AG04449 (cell line): Measurements from ENCODE around the gene HMGN3.

ENCODE experiments used
- CTCF ChIA-PET: fragments of 350-600 bp; formaldehyde crosslinking; extraction: SDS; loops from one replicate; lab custom pipeline; 2021; ENCODE audit warnings: antibody characterized with exemption; lab: Yijun Ruan, JAX
- POLR2A ChIA-PET: fragments of 400-600, 350-600 bp; formaldehyde crosslinking; extraction: SDS; loops from one replicate; lab custom pipeline; 2020; ENCODE audit warnings: antibody characterized with exemption, inconsistent platforms; lab: Yijun Ruan, JAX
- DNase-seq: peaks from one replicate; pipeline ENCODE4 v3.0.0-alpha.2; 2010; ENCODE audit warnings: low read depth, low spot score
- H3K4me3 ChIP-seq: 2 replicates; pipeline ENCODE4 v1.5.1; 2011; ENCODE audit warnings: low read depth, mild to moderate bottlenecking, control low read depth, low read length
- TF ChIP-seq, protein P1 (sequence below): IDR thresholded peaks from one replicate; pipeline ENCODE4 v1.5.1; 2011; ENCODE audit warnings: mild to moderate bottlenecking, moderate library complexity, low read length, control low read depth, inconsistent platforms; ENCODE audit not compliant: insufficient read depth; ENCODE audit errors: missing control alignments

The HMGN3 gene

DNA sequence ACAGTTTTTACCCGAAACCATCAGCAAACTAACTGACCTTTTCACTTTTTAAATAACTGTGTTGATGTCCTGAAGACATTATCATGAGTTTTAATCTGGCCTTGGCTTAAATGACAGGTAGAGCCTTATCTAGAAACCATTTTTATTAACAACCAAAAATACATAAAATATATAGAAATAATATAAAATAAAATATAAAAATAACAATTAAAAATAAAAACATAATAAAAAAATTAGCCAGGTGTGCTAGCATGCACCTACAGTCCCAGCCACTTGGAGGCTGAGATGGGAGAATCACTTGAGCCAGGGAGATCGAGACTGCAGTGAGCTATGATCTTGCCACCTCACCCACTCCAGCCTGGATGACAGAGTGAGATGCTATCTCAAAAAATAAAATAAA, 21.6 kb downstream of the HMGN3 start:
- ChIA-PET POLR2A (no interaction called here), CTCF (interaction anchor here (1.0 kb wide), 1 partner anchor 12 kb away, joined by 3 read pairs; no protein-coding TSS in a partner anchor)

DNA sequence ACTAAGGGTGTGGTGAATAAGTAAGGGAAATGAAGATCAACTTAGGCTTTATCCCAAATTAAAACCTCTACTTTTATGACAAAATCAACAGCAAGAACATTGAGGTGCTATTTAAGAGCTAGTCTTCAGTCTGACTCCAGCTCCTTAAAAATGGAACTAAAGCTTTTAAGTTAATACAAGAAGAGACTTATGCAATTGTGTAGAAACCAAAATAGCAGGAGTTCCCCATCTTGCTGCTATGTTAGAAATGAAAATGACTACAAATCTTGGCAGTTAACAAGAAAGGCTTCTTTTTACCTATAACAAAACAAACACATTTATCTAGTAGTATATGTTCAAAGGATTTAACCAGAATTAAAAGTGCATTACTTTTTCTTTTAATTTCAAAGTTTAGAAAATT, 25.7 kb downstream of the HMGN3 start:
- ChIA-PET POLR2A (no interaction called here), CTCF (no interaction called here)
- no peak overlapping the region for H3K4me3 ChIP-seq
- DNase-seq = peak; percentile 4
- TF ChIP-seq, protein P1, sequence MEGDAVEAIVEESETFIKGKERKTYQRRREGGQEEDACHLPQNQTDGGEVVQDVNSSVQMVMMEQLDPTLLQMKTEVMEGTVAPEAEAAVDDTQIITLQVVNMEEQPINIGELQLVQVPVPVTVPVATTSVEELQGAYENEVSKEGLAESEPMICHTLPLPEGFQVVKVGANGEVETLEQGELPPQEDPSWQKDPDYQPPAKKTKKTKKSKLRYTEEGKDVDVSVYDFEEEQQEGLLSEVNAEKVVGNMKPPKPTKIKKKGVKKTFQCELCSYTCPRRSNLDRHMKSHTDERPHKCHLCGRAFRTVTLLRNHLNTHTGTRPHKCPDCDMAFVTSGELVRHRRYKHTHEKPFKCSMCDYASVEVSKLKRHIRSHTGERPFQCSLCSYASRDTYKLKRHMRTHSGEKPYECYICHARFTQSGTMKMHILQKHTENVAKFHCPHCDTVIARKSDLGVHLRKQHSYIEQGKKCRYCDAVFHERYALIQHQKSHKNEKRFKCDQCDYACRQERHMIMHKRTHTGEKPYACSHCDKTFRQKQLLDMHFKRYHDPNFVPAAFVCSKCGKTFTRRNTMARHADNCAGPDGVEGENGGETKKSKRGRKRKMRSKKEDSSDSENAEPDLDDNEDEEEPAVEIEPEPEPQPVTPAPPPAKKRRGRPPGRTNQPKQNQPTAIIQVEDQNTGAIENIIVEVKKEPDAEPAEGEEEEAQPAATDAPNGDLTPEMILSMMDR = no peak

More for the DNA sequence above, 21.6 kb downstream of the HMGN3 start:
- no peak for DNase-seq
- TF ChIP-seq, protein P1 = no peak
- H3K4me3 ChIP-seq = no peak overlapping the region

- ChIA-PET CTCF (no interaction called here), POLR2A (no interaction called here)
- H3K4me3 ChIP-seq = no peak overlapping the region
- DNase-seq = no peak
- TF ChIP-seq, protein P1 = no peak
These were observed 30.7 kb downstream of the HMGN3 start for GRCh38 chr6:79203753-79204253.

DNA sequence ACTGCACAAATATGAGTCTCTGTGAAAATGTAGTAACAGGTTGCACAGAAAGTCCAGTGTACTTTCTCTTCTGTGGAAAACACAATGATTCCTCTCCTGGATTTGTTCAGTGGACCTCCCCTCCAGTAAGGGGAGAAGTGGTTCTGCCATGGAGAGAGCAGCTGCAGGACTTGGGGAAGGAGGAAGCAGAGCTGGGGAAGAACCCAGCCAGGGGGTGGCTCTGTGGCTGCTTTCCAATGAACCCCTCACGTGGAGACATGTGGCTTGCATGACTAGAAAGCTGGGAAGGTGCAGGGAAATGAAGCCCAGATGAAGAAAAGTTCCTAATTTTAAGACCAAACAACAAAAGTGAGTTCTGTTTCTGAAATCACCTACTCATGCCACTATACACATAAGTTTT, 31.9 kb downstream of the HMGN3 start:
- CTCF ChIA-PET = no interaction called here
- no peak overlapping the region for H3K4me3 ChIP-seq
- POLR2A ChIA-PET = interaction anchor here (0.5 kb wide), 1 partner anchor 8 kb away, joined by 4 read pairs; no protein-coding TSS in a partner anchor
- TF ChIP-seq, protein P1 = no peak
- no peak for DNase-seq

DNA sequence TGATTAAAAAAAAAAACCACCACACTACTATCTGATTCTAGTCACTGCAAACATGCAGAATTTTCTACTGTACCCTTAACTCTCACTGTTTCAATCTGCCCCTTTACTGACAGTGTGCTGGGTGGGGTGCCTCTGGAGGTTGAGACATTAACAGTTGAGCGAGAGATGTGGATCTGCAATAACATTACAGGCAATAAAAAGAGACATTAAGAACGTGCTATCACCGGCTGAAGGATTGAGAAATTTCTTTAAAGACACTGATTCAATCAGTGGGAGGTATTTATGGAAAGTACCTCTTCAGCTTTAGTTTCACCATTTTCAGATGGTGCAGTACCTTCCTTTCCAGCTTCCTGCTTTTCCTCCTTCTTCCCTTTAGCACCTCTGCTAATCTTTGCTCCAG, 32.5 kb downstream of the HMGN3 start:
- ChIA-PET CTCF (interaction anchor here (1.3 kb wide), 1 partner anchor 16 kb away, joined by 3 read pairs; no protein-coding TSS in a partner anchor), POLR2A (interaction anchor here (0.6 kb wide), 1 partner anchor 31 kb away, joined by 3 read pairs; no protein-coding TSS in a partner anchor)
- no peak overlapping the region for H3K4me3 ChIP-seq
- TF ChIP-seq, protein P1 = no peak
- no peak for DNase-seq

- ChIA-PET CTCF (interaction anchor here (1.3 kb wide), 1 partner anchor 17 kb away, joined by 3 read pairs; no protein-coding TSS in a partner anchor), POLR2A (no interaction called here)
- no peak overlapping the region for H3K4me3 ChIP-seq
- no peak for DNase-seq
- TF ChIP-seq, protein P1 = no peak
These were observed 33.3 kb downstream of the HMGN3 start for GRCh38 chr6:79201143-79201542.
